Measurements from ENCODE around the gene DCHS1.

DCHS1 gene

DNA sequence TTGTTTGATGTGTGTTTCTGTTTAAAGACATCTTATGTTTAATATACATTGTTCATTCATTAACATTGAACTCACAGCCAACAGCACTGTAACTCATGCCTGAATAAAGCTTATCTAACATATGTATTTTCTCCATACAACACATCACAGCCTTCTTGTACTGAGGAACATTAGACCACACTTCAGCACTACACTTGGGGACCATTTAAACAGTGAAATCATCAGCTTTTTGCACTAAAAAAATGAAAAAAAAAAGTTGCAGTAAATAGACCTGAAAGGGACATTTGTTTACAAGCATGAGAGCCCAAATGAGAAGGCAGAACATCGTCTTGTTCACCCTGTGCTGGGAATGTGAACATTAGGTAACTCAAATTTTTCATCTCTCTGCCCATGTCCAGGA, 21.1 kb downstream of the DCHS1 start:
- no peak for DNase-seq (ENCODE audit: low read depth)
- no peak overlapping the region for H3K4me3 ChIP-seq (ENCODE audit: low read length)
- TF ChIP-seq, protein P1, sequence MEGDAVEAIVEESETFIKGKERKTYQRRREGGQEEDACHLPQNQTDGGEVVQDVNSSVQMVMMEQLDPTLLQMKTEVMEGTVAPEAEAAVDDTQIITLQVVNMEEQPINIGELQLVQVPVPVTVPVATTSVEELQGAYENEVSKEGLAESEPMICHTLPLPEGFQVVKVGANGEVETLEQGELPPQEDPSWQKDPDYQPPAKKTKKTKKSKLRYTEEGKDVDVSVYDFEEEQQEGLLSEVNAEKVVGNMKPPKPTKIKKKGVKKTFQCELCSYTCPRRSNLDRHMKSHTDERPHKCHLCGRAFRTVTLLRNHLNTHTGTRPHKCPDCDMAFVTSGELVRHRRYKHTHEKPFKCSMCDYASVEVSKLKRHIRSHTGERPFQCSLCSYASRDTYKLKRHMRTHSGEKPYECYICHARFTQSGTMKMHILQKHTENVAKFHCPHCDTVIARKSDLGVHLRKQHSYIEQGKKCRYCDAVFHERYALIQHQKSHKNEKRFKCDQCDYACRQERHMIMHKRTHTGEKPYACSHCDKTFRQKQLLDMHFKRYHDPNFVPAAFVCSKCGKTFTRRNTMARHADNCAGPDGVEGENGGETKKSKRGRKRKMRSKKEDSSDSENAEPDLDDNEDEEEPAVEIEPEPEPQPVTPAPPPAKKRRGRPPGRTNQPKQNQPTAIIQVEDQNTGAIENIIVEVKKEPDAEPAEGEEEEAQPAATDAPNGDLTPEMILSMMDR (conservative IDR thresholded peaks at IDR 0.05; ENCODE audit: low read length), result no peak

GRCh38 chr11:6633422-6634408, 21.9 kb downstream of the DCHS1 start:
- H3K4me3 ChIP-seq (ENCODE audit: low read length), result no peak overlapping the region
- TF ChIP-seq, protein P1 (conservative IDR thresholded peaks at IDR 0.05; ENCODE audit: low read length), result no peak
- no peak for DNase-seq (ENCODE audit: low read depth)

DNA sequence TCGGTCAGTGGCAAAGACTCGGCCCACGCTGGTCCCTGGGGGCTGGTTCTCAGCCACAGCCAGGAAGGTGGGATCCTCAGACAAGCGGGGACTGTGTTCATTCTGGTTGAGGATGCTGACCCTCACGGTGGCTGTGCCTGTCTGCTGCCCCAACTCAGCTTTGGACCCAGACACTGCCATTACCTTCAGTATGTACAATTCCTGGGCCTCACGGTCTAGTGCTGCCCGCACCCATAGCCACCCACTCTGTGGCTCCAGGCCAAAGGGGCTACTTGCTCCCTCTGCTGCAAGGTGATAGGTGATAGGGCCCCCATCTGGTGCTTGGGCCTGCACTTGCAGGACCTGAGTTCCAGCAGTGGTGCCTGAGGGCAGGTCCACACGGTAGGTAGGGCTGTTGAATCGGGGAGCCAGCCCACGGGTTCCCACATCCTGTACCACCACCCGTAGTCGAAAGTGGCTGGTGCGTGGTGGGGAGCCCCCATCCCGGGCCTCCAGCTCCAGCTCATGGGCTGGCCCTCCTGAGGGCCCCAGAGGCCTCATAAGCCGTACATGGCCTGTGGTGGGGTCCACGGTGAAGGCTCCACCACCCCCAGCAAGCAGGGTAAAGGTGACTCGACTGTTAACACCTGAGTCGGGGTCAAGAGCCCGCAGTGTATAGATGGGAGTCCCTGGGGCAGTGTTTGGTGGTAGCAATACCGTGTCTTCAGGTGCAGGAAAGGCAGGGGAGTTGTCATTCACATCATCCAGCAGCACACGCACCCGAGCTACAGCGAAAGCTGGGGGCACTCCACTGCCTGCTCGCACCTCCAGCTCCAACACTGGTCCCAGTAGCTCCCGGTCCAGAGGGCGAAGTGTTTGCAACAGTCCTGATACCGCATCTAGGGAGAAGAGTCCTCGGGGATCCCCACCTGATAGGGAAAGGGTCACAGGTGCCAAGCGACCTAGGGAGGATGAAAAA, 23.2 kb downstream of the DCHS1 start:
- no peak for DNase-seq (ENCODE audit: low read depth)
- TF ChIP-seq, protein P1 (conservative IDR thresholded peaks at IDR 0.05; ENCODE audit: low read length), result no peak
- no peak overlapping the region for H3K4me3 ChIP-seq (ENCODE audit: low read length)

DNA sequence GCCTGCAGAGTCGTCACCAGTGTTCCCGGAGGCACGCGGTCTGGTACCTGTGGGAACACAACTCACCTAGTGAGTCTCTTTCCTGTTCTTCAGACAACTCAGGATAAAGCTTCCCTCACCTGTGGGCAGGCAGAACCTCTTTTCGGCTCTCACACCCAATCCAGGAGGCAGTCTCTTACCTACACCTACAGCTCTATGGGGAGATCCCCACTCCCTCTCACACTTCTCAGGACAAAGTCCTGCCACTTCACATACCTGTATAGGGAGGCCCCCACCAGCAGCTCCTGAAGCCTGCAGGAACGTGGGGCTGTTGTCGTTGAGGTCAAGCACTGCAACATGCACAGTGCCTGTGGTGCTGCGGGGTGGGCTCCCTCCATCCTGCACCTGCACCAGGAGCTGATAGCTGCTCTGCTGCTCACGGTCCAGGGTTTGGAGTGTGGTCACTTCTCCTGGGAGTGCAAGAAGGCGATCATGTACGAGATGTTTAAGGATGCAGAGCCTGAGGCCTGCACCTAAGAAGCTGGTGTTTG, 24.2 kb downstream of the DCHS1 start:
- TF ChIP-seq, protein P1 (conservative IDR thresholded peaks at IDR 0.05; ENCODE audit: low read length), result no peak
- H3K4me3 ChIP-seq (ENCODE audit: low read length), result no peak overlapping the region
- no peak for DNase-seq (ENCODE audit: low read depth)

- no peak for DNase-seq (ENCODE audit: low read depth)
- TF ChIP-seq, protein P1 (conservative IDR thresholded peaks at IDR 0.05; ENCODE audit: low read length), result no peak
- H3K4me3 ChIP-seq (ENCODE audit: low read length), result no peak overlapping the region
These were observed 24.8 kb downstream of the DCHS1 start for GRCh38 chr11:6630632-6631291.

DNA sequence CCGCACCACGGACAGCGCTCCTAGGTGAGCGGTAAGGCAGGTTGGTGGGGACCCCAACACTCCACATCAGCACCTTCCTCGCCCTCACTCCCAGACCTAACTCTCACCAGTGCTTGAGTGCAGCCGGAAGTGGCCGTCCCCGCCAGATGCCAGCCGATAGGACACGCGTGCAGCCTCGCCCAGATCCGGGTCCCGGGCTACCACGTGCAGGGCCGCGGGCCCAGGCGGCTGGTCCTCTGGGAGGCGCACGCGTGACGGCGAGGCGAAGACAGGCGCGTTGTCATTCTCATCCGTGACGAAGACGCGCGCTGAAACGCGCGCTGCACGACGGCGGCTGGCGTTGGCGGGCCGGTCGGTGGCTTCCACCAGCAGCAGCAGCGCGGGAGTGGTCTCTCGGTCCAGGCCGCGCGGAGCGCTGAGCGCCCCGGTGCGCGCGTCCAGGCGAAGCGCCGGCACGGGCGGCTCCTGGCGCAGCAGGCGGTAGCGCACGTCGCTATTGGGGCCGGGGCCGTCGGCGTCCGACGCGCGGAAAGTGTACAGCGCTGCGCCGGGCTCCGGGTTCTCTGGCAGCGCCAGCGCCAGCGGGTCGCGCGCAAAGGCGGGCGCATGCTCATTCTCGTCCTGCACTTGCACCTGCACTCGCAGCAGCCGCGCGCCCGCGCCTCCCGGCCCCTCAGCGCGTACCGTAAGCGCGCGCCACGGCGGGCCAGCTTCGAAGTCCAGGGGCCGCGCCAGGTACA, 25.5 kb downstream of the DCHS1 start:
- DNase-seq (ENCODE audit: low read depth), result no peak
- H3K4me3 ChIP-seq (ENCODE audit: low read length), result no peak overlapping the region
- TF ChIP-seq, protein P1 (conservative IDR thresholded peaks at IDR 0.05; ENCODE audit: low read length), result no peak
